ENCODE measurements around the gene PEX6.
"Not testable (repeated sequence)": the region's sequence is repeated elsewhere in the genome, so short reads cannot be mapped to it uniquely, and the experiment has no call there.

PEX6 gene

GRCh38 chr6:42978839-42979522, at the start of gene PEX6:
TSS of gene PEX6 (minus strand) at chr6:42979181. CDS start at chr6:42979150, 31 bp downstream.
- peak; percentile 84 for DNase-seq

- no peak for DNase-seq
Observed at GRCh38 chr6:43026365-43026764, 47.4 kb upstream of the PEX6 start.

GRCh38 chr6:43024436-43024835, 45.5 kb upstream of the PEX6 start:
- DNase-seq = no peak

- DNase-seq = peak; percentile 10
Observed at GRCh38 chr6:43021270-43022047, 42.5 kb upstream of the PEX6 start, which contains the start of gene RRP36. TSS of gene RRP36 (plus strand) at chr6:43021623. CDS start at chr6:43021655, 32 bp downstream.

GRCh38 chr6:43020847-43021246, 41.9 kb upstream of the PEX6 start:
- no peak for DNase-seq

- DNase-seq = no peak
Observed at GRCh38 chr6:43020052-43020705, 41.2 kb upstream of the PEX6 start.

GRCh38 chr6:43019152-43019551, 40.2 kb upstream of the PEX6 start:
- DNase-seq = no peak

- DNase-seq = no peak
Observed at GRCh38 chr6:43016943-43017334, 38.0 kb upstream of the PEX6 start.

- DNase-seq = no peak
Observed at GRCh38 chr6:43016176-43016942, 37.4 kb upstream of the PEX6 start.

GRCh38 chr6:43014434-43014909, 35.5 kb upstream of the PEX6 start:
- DNase-seq = no peak

GRCh38 chr6:43013843-43014433, 35.0 kb upstream of the PEX6 start, which contains the start of the genes KLHDC3 and MEA1:
TSS of gene KLHDC3 (plus strand) at chr6:43014249. CDS start at chr6:43017193, 2,944 bp downstream.
TSS of gene MEA1 (minus strand) at chr6:43013946. CDS start at chr6:43013813, 133 bp downstream.
- peak; percentile 100 for DNase-seq

GRCh38 chr6:43013097-43013842, 34.3 kb upstream of the PEX6 start:
- no peak for DNase-seq

GRCh38 chr6:43012364-43012763, 33.4 kb upstream of the PEX6 start:
- DNase-seq = no peak

- no peak for DNase-seq
Observed at GRCh38 chr6:43011207-43011606, 32.2 kb upstream of the PEX6 start.

GRCh38 chr6:43009124-43009523, 30.1 kb upstream of the PEX6 start:
- no peak for DNase-seq

- no peak for DNase-seq
Observed at GRCh38 chr6:43007126-43007525, 28.1 kb upstream of the PEX6 start.

- DNase-seq = no peak
Observed at GRCh38 chr6:43006251-43006650, 27.3 kb upstream of the PEX6 start.

- no peak for DNase-seq
Observed at GRCh38 chr6:43005844-43006243, 26.9 kb upstream of the PEX6 start.

GRCh38 chr6:43001843-43002242, 22.9 kb upstream of the PEX6 start:
- no peak for DNase-seq

- not testable (repeated sequence) for DNase-seq
Observed at GRCh38 chr6:42998205-42998604, 19.2 kb upstream of the PEX6 start.

- no peak for DNase-seq
Observed at GRCh38 chr6:42996513-42996912, 17.5 kb upstream of the PEX6 start.

All from NCI-H446 treated with DMSO at 0.1 percent for 48 hours (cell line).